Transverse colon (tissue), 4 donors: ENCODE data around the gene TRMU.

ENCODE experiments used
- CTCF ChIP-seq, 5 experiments: fragments of 200-600 bp in 3 of 5; fragments of 450-650 bp in 2 of 5; sonication (generic) in 3 of 5; IDR thresholded peaks; 1 replicate in 2 of 5; 2 replicates in 3 of 5; pipeline ENCODE4 v1.5.1; 2016 to 2017; ENCODE audit warnings: antibody characterized with exemption in 5 of 5, inconsistent platforms in 3 of 5, mild to moderate bottlenecking in 2 of 5, moderate library complexity in 1 of 5
- POLR2A ChIP-seq: fragments of 450-650 bp; IDR thresholded peaks from one replicate; pipeline ENCODE4 v1.6.1; 2016; ENCODE audit warnings: antibody characterized with exemption, mild to moderate bottlenecking, moderate library complexity
- POLR2AphosphoS5 ChIP-seq, 3 donors: sonication (generic); formaldehyde crosslinking; IDR thresholded peaks; one replicate each; pipeline ENCODE4 v1.6.1; 2016; ENCODE audit warnings: antibody characterized with exemption in 3 of 3

- peak; percentile 62 to 78 (median 73) for TF ChIP-seq CTCF (IDR thresholded peaks at IDR 0.05)
- no peak for TF ChIP-seq POLR2A
- no peak for TF ChIP-seq POLR2AphosphoS5 (IDR thresholded peaks at IDR 0.05)
Measured at GRCh38 chr22:46355369-46355995, 20.0 kb downstream of the TRMU start.
